ENCODE results near the gene MEI1.

MEI1 gene

DNA sequence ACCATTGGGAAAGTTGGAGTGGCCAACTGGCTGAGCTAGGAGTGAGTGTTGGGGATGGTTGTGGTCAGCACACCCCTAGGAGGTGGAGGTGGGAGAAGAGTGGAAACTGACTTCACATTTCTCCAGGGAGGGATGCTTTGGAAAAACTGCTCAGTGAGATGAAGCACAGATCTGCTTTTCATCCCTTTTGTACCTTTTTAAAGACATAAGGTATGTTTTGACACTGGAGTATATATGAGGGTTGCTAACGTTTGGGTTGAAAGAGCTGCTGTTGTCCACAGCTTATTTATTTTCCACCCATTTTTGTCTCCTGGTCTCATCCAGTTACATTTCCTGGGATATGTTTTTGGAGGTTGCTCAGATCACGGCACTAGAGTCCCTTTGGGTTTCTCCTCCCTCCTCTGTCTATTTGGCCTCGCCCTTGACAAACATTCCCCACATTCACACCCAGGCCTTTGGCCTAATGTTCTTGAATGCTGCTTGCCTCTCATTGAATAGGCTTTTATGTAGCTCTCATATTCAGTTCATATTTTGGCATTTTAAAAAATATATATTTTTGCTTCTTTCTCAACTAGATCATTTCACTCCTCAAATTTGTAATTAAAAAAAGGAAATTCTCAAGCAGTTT lies 141.9 kb downstream of the MEI1 start:
- no peak for DNase-seq (ENCODE audit: low read depth)

DNA sequence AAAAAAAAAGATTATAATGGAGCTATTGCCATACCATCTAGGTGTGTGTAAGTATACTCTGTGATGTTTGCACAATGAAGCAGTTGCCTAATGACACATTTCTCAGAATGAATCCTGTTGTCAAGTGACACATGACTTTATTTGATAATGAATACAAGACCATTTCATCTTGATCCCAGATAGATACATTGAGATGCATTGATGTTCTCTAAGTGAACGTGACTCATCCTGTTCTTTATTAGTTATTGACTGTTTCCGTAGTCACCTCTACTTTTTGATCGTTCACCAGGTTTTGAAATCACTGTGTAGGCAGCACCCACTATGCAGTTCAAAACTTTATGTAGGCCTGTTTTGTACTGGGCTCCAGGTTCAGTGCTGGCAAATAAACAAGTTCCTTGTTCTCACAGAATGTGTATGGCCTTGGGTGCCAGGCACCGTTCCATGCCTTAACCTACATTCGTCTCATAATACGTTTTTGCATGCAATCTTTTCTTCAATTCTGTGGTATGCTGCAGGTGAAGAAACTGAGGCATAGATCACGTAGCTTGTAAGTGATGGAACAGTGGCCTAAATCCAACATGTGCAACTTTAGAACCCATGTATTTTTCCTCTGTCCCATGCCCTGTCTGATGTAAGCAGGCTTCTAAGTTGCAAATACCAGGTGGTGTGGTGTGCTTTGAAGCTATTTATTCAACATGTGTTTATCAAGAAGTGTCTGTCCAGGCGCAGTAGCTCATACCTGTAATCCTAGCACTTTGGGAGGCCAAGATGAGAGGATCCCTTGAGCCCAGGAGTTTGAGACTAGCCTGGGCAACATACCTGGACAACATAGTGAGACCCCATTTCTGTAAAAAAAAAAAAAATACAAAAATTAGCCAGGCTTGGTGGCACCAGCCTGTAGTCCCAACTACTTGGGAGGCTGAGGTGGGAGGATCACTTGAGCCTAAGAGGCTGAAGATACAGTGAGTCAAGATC lies 144.0 kb downstream of the MEI1 start:
- DNase-seq (ENCODE audit: low read depth): no peak

DNA sequence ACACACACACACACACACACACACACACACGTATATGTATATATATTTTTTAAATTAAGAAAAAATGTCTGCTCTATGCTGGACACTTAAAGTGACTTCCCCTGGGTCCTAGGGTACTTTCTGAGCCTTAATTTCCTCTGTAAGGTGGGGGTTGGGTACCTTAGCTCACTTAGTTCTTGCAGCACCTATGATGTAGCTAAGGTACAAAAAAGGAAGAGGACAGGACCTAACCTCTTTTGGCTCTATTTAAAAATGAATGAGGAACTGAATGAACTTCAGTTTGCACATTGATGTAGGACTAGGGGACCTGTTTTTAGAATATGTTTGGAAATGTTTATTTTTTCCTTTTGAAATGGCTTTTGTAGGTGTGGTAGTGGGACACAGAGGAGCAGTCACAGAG lies 144.7 kb downstream of the MEI1 start:
- no peak for DNase-seq (ENCODE audit: low read depth)

DNA sequence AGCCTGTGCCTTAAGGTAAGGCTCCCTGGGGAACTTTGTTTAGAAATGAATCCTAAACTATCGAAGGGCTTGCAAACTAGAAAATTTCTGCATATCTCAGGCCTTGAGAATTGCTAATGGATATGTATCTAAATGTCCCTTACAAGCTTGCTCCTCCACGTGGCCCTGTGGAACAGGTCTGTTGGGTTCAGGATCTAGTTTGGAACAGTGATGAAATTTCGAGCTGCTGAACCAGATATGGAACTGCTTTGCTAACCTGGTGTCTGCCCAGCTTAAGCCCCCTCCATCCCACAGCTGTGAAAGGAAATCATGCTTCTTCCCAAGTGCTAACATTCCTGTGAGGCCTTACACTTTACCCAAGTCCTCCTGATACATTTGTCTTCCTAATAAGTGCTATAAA lies 145.2 kb downstream of the MEI1 start:
- DNase-seq (ENCODE audit: low read depth): no peak

GRCh38 chr22:41845380-41846267 lies 146.3 kb downstream of the MEI1 start:
- DNase-seq (ENCODE audit: low read depth): no peak

- no peak for DNase-seq (ENCODE audit: low read depth)
These were observed 147.1 kb downstream of the MEI1 start for GRCh38 chr22:41846268-41846987.

DNA sequence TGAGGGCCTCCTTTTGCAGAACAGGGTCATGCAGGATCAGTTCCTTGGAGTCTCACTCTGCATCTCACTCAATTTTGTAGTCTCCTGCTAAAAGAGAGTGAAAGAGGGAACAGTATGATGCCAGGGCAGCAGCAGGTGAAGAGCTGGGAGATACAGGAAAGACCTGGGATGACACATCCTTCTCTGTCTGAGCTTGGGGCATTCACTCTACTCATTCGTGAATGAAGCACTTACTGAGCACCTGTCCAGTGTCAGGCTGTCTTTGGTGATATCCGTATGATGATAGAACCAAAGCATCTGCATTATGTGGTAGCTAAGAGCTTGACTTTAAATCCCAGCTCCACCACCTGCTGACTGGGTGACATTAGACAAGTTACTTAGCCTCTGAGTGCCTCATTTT lies 148.0 kb downstream of the MEI1 start:
- no peak for DNase-seq (ENCODE audit: low read depth)

DNA sequence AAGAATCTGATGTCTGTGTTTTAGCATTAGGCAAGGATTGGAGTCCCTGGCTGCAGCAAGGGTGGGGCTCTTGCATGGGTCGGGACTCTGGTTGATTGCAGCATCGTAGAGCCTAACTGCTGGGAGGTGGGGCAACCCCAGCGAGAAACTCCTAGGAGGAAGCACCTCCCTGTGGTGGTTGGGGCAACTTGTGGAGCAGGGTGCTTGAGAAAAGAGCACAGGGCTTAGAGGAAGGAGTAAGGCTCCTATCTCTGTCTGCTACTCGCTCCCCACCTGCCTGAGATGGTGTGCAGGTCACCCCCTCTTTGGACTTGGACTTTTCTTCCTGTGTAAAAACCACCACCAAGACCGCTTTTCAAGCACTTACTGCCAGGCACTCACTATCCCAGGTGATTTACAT lies 149.2 kb downstream of the MEI1 start:
- DNase-seq (ENCODE audit: low read depth): no peak

Data from GM04503 (cell line).